HG02885 (cell line): Measurements from ENCODE around the gene GPX5.

Source experiments
- ATAC-seq: cut with Tn5 transposase; IDR thresholded peaks from one replicate; pipeline ENCODE4 v1.9.1; 2021; ENCODE audit warnings: mild to moderate bottlenecking; ENCODE audit not compliant: unreplicated experiment, poor library complexity

GPX5 gene

DNA sequence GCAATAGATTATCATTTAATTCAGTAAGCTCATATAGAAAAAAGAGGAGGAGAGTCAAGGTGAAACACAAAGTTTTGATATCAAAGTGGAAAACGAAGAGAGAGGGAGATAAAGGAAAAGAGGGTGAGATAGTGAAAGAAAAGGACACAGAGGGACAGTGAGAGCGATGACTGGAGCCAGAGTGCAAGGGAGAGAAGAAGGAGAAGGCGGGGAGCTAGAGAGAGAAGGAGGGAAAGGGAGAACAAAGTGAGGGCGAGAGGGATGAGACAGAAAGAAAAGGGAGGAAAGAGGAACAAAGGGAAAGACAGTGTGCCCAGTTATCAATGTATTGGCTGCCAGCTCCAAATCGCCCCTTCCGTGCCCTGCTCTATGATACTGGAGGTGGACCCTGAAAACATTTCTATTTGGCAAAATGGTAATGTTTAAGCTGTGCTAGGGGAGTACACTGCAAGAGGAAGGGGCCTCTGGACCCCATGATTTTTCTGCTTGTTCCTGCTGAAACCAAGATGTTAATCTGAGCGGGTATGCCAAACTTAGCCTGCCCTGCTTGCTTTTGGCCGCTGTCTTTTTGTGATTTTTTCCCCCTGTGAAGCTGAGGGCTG lies 27.8 kb downstream of the GPX5 start:
- no peak for ATAC-seq

DNA sequence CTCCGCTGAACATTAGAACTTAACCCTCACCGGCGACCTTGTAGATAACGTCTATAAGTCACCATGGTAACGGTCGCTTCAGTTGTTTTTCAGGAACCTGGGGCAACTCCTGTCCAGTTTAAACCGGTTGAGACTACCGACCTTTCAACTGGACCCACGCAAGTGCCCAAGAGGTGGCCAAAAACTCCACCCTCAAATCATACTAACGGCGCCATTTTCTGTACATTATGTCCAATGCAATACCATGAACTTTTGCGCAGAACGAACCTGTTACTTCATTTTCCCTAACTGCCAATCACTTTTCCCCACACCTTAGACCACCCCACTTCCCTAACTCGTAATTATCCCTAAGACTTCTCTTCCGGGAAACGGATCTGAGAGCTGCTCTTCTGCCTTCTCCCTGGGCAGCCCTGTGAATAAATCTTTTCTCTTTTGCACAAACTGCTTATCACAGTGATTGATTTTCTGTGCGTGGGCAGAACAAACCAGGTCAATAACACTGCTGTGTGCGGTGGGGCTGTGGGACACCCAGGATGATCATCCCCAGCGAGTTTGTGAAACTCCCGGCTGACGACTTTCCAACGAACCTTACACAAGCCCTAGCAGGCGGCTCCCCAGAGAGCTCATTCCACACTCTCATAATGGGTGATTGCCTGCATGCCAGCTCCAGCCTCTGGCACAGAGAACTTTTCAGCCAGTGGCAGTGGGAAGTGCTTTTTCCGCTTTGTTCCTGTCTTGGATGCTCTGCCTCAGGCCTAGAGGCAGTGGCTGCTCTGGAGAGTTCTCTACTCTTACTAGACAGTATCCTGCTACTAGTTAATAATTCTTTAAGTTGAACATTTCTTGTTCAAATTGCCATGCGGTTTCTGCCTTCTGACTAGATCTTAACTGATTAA lies 28.6 kb downstream of the GPX5 start:
- ATAC-seq: no peak

GRCh38 chr6:28555136-28555535 lies 29.5 kb downstream of the GPX5 start:
- ATAC-seq: no peak

DNA sequence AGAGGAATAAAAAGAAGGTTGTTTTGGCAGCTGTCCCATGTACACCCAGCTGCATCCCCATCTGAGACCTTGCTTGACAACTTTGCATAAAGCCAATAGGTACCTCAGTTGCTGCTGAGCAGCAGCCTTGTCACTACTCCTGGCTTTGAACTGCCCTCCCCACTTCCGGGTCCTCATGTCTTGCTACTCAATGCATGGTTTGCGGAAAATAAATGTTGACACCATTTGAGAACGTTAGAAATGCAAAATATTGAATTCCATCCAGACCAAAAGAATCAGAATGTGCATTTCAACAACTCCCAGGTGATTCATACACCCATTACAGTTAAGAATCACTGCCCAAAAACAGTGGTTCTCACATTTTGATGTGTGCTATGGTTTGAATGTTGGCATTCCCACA lies 32.9 kb downstream of the GPX5 start:
- ATAC-seq: no peak

DNA sequence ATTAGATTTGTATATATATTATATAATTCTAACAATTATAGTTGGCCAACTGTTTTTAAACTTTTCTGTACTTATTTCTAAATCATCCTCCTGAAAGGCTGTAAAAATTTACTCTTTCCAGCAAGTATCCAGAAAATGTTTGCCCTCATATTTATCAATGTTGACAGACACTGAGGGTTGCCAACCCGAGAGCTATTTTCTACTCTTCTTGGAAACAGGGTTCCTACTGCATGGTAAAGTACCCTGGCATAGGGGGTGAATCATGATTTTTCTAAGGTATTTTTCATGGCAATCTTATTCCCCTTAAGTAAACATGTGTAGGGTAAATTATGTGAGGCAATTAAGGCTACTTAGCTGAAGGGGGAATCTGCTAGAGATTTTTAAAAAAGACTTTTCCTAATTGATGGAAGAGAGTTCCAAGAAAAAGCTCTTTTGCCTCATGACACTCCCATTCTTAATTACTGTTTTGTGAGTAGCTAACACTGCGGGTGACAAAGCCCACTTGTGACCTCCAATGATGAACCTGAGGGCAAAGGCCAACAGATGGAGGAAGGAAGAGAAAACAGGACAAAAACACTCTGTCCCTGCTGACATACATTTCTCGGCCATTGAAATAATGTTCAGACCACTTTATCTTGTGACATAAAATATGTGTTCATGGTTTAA lies 37.9 kb downstream of the GPX5 start:
- ATAC-seq: no peak

DNA sequence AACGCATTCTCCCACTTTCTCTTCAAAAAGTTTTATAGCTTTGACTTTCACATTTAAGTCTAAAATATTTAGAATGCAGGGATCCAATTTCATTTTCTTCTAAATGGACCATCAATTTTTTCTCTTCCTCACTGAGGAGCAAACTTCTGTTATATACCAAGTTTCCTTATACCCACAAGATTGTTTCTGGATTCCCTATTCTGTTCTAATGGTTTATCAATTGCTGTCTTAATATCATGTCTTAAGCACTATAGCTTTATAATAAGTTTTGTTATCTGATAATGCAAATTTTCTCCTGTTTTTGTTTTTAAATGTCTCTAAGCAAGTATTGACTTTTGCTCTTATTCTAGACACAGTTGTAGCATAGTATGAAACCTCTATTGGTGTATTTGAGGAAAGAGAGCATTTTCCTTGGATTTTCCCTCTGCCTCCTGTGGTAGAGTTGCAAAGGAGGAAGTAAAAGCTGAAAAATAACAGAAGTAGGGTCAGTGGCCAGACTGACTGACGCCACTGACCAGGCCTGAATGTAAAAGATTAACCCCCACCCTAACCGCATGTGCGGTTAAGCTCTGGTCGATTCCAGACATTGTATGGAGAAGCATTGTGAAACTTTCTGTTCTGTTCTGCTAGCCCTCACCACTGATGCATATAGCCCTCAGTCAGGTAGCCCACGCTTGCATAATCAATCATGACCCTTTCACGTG lies 40.3 kb downstream of the GPX5 start:
- ATAC-seq: no peak

GRCh38 chr6:28566527-28567252 lies 41.0 kb downstream of the GPX5 start:
- no peak for ATAC-seq

- no peak for ATAC-seq
Measured at GRCh38 chr6:28567506-28567905, 41.8 kb downstream of the GPX5 start.

DNA sequence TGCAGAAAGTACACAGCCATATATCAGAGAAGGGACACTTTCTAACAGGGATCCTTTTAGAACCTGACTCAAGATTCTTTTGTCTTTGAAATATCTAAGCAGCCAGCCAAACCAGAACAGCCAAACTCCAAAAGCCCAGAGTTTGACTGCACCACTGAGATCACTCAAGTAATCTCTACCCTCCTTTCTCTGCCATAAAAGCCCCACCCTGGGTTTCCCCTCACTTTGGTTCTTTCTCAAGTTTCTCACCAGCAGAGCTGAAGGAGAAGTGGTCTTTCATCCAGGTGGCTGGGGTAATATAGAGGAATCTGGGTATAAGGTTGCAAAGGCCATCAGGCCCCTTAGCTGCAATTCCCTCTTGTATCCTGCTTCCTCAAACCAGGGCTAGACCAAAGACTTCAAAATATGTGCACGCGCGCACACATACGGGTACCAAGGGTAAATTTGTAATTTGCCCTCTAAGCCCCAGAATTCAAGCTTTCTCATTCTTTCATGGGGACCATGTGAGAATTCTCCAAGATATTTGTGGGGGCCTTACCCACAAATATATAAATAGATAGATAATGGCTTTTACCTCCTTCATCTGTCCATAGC lies 42.9 kb downstream of the GPX5 start:
- no peak for ATAC-seq

GRCh38 chr6:28569748-28570147 lies 44.1 kb downstream of the GPX5 start:
- ATAC-seq: no peak

DNA sequence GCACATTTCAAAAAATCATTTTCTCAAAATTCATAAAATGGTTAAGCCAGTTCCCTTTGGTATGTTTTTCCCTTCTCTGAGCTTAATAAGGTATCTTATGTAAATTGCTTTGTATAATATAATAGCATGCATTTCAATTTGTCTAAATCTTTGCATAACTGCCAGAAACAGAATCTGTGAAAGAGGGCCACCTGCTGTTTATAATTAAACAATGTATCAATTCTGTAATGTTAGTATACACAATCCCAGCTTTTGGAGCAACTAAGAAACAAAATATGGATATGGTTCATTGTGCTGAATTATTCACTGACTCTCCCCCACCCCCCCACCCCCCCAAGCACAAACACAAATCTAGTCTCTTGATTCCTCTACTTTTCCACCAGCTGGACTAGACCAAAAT lies 54.8 kb downstream of the GPX5 start:
- no peak for ATAC-seq

DNA sequence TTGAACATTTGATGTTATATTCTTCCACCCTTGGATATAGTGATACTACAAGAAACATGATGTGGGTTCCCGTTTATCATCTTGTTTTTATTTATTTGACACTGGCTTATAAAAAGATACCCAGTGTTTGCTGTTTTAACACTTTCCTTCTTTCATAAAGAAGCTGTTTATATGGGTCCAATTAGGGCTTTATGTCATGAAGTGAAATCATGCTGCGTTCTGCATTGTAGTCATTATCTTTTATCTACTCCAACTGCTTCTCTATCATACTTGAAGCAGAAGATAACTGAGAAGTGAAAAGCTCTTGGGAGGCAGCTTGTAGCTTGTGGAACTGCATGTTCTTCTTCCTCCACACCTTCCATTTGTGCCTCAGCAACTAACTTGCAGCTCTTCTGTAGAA lies 57.8 kb downstream of the GPX5 start:
- ATAC-seq: no peak
